Coronary artery (tissue), 2 donors: ENCODE results near the gene SAMD1.

Experiments used
- DNase-seq: peaks from one replicate; pipeline ENCODE4 v3.0.0-alpha.2; 2017; ENCODE audit warnings: low spot score
- H3K27ac ChIP-seq, 2 donors: fragments of 200-600 bp; sonication (generic); one replicate each; pipeline ENCODE4 v1.5.1; 2016 to 2019
- H3K4me3 ChIP-seq: fragments of 200-600 bp; sonication (generic); 2 replicates; pipeline ENCODE4 v1.5.1; 2016; ENCODE audit warnings: mild to moderate bottlenecking, moderate library complexity
- TF ChIP-seq, protein P1 (sequence below): fragments of 200-600 bp; sonication (generic); IDR thresholded peaks from one replicate; pipeline ENCODE4 v1.5.1; 2019; ENCODE audit warnings: antibody characterized with exemption

SAMD1 gene

DNA sequence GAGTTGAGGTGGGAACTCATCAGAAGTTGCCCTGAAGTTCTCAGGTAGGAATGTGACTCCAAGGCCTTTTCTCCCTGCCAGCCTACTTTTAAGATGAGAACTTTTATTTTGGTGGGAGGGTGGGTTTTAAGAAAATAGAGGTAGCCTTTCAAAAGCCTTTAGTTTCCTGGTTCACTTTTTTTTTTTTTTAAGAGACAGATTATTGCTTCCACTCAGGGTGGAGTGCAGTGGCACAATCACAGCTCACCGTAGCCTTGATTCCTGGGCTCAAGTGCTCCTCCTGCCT is 7.9 kb downstream of the SAMD1 start:
- TF ChIP-seq, protein P1, sequence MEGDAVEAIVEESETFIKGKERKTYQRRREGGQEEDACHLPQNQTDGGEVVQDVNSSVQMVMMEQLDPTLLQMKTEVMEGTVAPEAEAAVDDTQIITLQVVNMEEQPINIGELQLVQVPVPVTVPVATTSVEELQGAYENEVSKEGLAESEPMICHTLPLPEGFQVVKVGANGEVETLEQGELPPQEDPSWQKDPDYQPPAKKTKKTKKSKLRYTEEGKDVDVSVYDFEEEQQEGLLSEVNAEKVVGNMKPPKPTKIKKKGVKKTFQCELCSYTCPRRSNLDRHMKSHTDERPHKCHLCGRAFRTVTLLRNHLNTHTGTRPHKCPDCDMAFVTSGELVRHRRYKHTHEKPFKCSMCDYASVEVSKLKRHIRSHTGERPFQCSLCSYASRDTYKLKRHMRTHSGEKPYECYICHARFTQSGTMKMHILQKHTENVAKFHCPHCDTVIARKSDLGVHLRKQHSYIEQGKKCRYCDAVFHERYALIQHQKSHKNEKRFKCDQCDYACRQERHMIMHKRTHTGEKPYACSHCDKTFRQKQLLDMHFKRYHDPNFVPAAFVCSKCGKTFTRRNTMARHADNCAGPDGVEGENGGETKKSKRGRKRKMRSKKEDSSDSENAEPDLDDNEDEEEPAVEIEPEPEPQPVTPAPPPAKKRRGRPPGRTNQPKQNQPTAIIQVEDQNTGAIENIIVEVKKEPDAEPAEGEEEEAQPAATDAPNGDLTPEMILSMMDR = no peak
- H3K27ac ChIP-seq = peak overlapping the region; percentile 75 to 98
- DNase-seq = no peak
- H3K4me3 ChIP-seq = peak overlapping the region; percentile 95

GRCh38 chr19:14081797-14082674 is 8.5 kb downstream of the SAMD1 start:
- TF ChIP-seq, protein P1 = no peak
- peak overlapping the region; percentile 95 for H3K4me3 ChIP-seq
- no peak for DNase-seq
- peak overlapping the region; percentile 75 to 98 for H3K27ac ChIP-seq

DNA sequence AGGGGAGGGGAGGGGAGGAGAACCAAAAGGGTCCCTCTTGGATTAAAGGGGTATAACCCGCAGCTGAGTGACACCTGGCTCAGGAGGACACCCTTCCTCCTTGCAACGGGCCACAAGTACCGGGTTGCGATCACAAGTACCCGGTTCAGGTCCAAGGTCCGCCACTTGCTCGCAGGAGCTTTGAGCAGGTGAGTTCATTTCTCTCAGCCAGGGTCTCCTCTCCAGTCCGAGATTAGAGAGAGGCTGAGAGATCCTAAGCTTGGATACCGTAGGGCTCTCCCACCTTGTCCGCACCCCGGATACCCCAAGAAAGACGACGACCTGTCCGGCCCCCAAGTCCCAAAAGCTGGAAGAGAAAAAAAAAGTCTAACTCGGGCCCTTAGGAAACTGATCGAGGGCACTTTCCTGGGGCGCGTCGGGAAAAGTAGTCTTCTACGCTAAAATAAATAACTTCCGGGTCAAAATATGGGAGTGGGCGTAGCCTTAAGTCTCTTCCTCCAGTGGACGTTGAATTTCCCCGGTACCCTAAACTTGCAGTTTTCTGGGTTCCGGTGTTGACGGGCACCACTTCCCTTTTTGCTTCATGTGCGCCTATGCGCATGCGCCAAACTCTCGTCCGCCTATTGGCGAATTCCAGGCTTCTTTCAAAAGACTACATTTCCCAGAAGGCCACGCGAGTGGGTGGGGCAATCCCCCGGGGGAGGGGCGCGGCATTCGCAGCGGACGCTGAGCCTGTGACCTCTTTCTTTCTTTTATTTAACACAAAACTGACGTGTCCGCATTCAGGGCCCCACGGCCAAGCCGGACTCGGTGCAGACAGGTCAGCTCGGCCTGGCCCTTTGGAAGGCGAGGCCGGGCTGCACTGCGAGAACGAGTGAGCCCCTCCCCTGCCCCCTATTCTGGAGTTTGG is 9.4 kb downstream of the SAMD1 start:
- peak overlapping the region; percentile 95 for H3K4me3 ChIP-seq
- TF ChIP-seq, protein P1 = no peak
- peak overlapping the region; percentile 86 to 98 for H3K27ac ChIP-seq
- peak; percentile 99 for DNase-seq

GRCh38 chr19:14078411-14078810 is 12.1 kb downstream of the SAMD1 start:
- no peak overlapping the region for H3K4me3 ChIP-seq
- no peak for DNase-seq
- TF ChIP-seq, protein P1 = no peak
- H3K27ac ChIP-seq = peak overlapping the region in 1 of 2 donors; percentile 55

DNA sequence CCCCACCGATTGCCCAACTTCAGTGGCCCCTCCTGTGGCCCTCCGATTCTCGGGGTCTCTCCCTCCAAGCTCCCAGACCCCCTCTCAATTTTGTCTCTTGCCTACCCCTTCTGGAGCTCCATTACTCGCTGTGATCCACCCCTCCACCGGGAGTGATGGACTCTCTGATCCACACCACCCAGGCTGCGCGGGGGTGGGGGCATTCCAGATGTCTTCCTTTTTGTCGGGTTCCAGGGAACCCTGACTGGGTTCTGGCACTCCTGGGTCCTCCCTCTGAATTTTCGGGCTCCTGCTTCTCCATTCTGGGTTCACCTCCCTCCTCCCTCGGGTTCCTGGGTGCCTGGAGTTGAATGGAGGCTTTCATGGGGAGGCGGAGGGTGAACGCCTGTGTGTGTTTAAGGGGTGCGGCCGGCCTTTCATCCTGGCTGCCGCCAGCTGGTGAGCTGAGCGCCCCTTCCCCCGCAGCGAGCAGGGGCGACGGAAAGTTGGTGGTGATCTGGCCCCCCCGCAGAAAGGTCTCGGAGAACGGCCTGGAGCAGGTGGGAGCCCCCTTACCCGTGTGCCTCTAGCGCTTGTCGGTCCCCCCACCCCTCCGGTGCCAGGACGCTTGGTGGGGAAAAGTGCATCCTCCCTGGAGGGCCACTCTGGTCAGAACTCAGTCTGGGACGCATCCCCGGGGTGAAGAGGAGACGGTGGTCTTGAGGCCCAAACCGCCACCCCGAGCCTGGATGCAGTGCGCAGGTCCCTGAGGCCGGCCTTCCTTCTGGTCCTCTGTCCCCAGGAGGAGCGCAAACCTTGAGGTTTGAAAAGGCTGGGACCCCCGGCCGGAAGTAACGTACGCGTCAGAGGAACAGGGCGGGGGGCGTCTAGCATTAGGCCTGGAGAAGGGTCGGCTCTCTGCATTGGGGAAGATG is 16.4 kb downstream of the SAMD1 start:
- TF ChIP-seq, protein P1 = no peak
- H3K27ac ChIP-seq = peak overlapping the region; percentile 85 to 97
- peak overlapping the region; percentile 83 for H3K4me3 ChIP-seq
- no peak for DNase-seq

- Histone ChIP-seq H3K27ac (peak overlapping the region; percentile 85 to 97), H3K4me3 (peak overlapping the region; percentile 83)
- no peak for DNase-seq
- TF ChIP-seq, protein P1 = peak; percentile 28
Measured at GRCh38 chr19:14073261-14073924, 17.2 kb downstream of the SAMD1 start.
